ENCODE data around the gene F8.

DNA sequence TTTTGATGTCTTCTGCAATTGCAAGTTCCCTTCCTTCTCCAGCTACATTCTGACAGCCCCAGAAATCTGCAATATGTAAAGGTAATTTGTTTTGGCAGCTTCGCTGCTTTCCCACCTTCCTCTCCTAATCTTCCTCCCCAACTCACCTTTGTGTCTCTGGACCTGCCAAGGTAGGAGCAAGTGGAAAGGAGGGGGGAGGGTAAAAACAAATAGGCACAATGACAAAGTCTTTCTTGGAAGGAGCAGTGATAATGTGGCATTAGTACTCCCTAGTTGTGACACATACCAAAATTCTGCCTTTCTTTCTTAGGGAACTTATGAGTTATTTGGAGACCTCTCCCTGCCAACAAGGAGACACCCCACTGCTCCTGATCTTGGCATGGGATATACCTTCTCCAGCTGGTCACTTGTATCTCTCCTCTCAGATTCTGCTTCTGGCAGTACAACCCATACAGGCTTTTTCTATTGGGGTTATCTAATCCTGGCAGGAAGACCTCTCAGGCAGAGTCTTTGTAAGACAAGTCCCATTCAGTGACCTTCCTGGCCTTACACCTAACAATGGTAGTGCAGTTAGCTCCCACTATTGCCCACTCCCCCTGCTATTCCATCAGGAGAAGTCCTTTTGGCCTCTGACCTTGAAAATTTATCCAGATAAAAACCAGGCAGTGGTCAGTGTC is 24.2 kb downstream of the F8 start:
- TF ChIP-seq CTCF (IDR thresholded peaks at IDR 0.05) (no peak), POLR2A (IDR thresholded peaks at IDR 0.05) (no peak)
